A549 (cell line): ENCODE data around the gene DIP2C. TPM values are rescaled to one million over a fixed set of nuclear protein-coding genes. Genes with fewer than 3 reads are reported as not detected.

Source experiments
- ATAC-seq, 2 experiments: fragments of 200-7000 bp in 1 of 2; fragments of >200 bp in 1 of 2; cut with Nextera tagmentation in 1 of 2; cut with Tn5 transposase in 1 of 2; 3 replicates each; pipeline versions ENCODE4 v1.8.0 to v1.9.1; 2018 to 2020; ENCODE audit warnings: mild to moderate bottlenecking in 1 of 2, moderate library complexity in 1 of 2
- CTCF ChIA-PET: fragments of 300-600 bp; sonication (Branson Sonifier 250); formaldehyde crosslinking; extraction: SDS; loops from one replicate; lab custom pipeline; 2021; ENCODE audit warnings: antibody characterized with exemption, inconsistent platforms; lab: Yijun Ruan, JAX
- POLR2A ChIA-PET: fragments of 350-600 bp; formaldehyde crosslinking; extraction: SDS; loops from one replicate; lab custom pipeline; 2021; ENCODE audit warnings: antibody characterized with exemption, inconsistent platforms; lab: Yijun Ruan, JAX
- DNase-seq, 2 experiments: peaks; one replicate each; pipeline versions ENCODE4 v3.0.0 to v3.0.0-alpha.2; 2011 to 2016; ENCODE audit warnings: low read depth in 1 of 2, low spot score in 1 of 2
- FAIRE-seq: peaks from 2 replicates; lab custom pipeline; 2011; peaks lifted over from hg19 to GRCh38; lab: Jason Lieb, UNC
- H3K27ac ChIP-seq, 2 experiments: fragments of >200 bp; sonication (Bioruptor Twin); formaldehyde crosslinking; 3 replicates each; pipeline ENCODE4 v1.5.1; 2016 to 2017
- H3K4me1 ChIP-seq: fragments of >200 bp; sonication (Bioruptor Twin); formaldehyde crosslinking; 3 replicates; pipeline ENCODE4 v1.6.1; 2016
- H3K4me2 ChIP-seq: fragments of >200 bp; sonication (Bioruptor Twin); formaldehyde crosslinking; 3 replicates; pipeline ENCODE4 v1.6.1; 2016
- H3K4me3 ChIP-seq: fragments of >200 bp; sonication (Bioruptor Twin); formaldehyde crosslinking; 3 replicates; pipeline ENCODE4 v1.5.1; 2016
- H3K9me3 ChIP-seq: fragments of >200 bp; sonication (Bioruptor Twin); formaldehyde crosslinking; 3 replicates; pipeline ENCODE4 v1.6.1; 2016
- BCL3 ChIP-seq: fragments of >200 bp; sonication (Bioruptor Twin); formaldehyde crosslinking; IDR thresholded peaks from 3 replicates; pipeline ENCODE4 v1.6.1; 2016
- CHD2 ChIP-seq: fragments of 150-350 bp; IDR thresholded peaks from 2 replicates; pipeline ENCODE4 v1.6.1; 2014; ENCODE audit warnings: low read length; ENCODE audit not compliant: partially characterized antibody
- CHD4 ChIP-seq: fragments of 200-600 bp; sonication (generic); IDR thresholded peaks from 2 replicates; pipeline ENCODE4 v1.6.1; 2016; ENCODE audit warnings: antibody characterized with exemption, mild to moderate bottlenecking, borderline replicate concordance
- CTCF ChIP-seq: fragments of >200 bp; sonication (Bioruptor Twin); formaldehyde crosslinking; IDR thresholded peaks from 3 replicates; pipeline ENCODE4 v1.5.1; 2016
- EHMT2 ChIP-seq: fragments of 200-600 bp; sonication (generic); IDR thresholded peaks from 2 replicates; pipeline ENCODE4 v1.6.1; 2016; ENCODE audit warnings: antibody characterized with exemption, low read depth, mild to moderate bottlenecking, moderate library complexity
- ELK1 ChIP-seq: fragments of 150-350 bp; IDR thresholded peaks from 2 replicates; pipeline ENCODE4 v1.6.1; 2014; ENCODE audit warnings: low read depth, mild to moderate bottlenecking, low read length
- ESRRA ChIP-seq: fragments of 150-350 bp; IDR thresholded peaks from 2 replicates; pipeline ENCODE4 v1.6.1; 2014; ENCODE audit warnings: mild to moderate bottlenecking, low read length, borderline replicate concordance
- FOSL2 ChIP-seq, 2 experiments: fragments of 450-650 bp in 1 of 2; fragments of >200 bp in 1 of 2; sonication (Bioruptor Twin) in 1 of 2; formaldehyde crosslinking; IDR thresholded peaks; 2 replicates each; pipeline versions ENCODE4 v1.5.0 to v1.6.1; 2016 to 2020; ENCODE audit warnings: mild to moderate bottlenecking in 1 of 2, moderate library complexity in 1 of 2
- FOXS1 ChIP-seq: fragments of 250-450 bp; sonication (Bioruptor Pico); IDR thresholded peaks from 2 replicates; pipeline ENCODE4 v1.5.0; 2020; ENCODE audit warnings: mild to moderate bottlenecking, moderate library complexity
- HDAC2 ChIP-seq: fragments of 200-600 bp; sonication (generic); IDR thresholded peaks from 2 replicates; pipeline ENCODE4 v1.6.1; 2016
- HOXA7 ChIP-seq: fragments of 250-450 bp; sonication (Bioruptor Pico); IDR thresholded peaks from 2 replicates; pipeline ENCODE4 v1.5.0; 2020; ENCODE audit warnings: mild to moderate bottlenecking, moderate library complexity
- JUNB ChIP-seq: fragments of >200 bp; sonication (Bioruptor Twin); formaldehyde crosslinking; IDR thresholded peaks from 2 replicates; pipeline ENCODE4 v1.6.1; 2016
- KDM1A ChIP-seq: fragments of 200-600 bp; sonication (generic); IDR thresholded peaks from 2 replicates; pipeline ENCODE4 v1.6.1; 2016; ENCODE audit warnings: low read depth, mild to moderate bottlenecking
- MAX ChIP-seq: IDR thresholded peaks from 2 replicates; pipeline ENCODE4 v1.6.1; 2012
- MAZ ChIP-seq: fragments of 150-350 bp; IDR thresholded peaks from 2 replicates; pipeline ENCODE4 v1.6.1; 2014; ENCODE audit warnings: antibody characterized with exemption, low read depth, low read length, borderline replicate concordance
- PBX3 ChIP-seq: IDR thresholded peaks from 2 replicates; pipeline ENCODE4 v1.6.1; 2012
- POLR2A ChIP-seq: IDR thresholded peaks from 2 replicates; pipeline ENCODE4 v1.6.1; 2012; ENCODE audit warnings: mild to moderate bottlenecking, low read length
- POLR2AphosphoS2 ChIP-seq: conservative IDR thresholded peaks from 2 replicates; pipeline ENCODE4 v1.6.1; 2012; ENCODE audit warnings: low read length, improper control_type of control experiment, inconsistent platforms
- RNF2 ChIP-seq: fragments of 200-600 bp; sonication (generic); IDR thresholded peaks from 2 replicates; pipeline ENCODE4 v1.6.1; 2016; ENCODE audit warnings: low read depth, mild to moderate bottlenecking, antibody characterized with exemption, moderate library complexity, borderline replicate concordance
- ZC3H11A ChIP-seq: fragments of 450-650 bp; IDR thresholded peaks from 2 replicates; pipeline ENCODE4 v1.6.1; 2014; ENCODE audit warnings: antibody characterized with exemption, mild to moderate bottlenecking
- ZFP36 ChIP-seq: fragments of 450-650 bp; IDR thresholded peaks from 2 replicates; pipeline ENCODE4 v1.6.1; 2014; ENCODE audit warnings: borderline replicate concordance; ENCODE audit not compliant: partially characterized antibody
- ZNF302 ChIP-seq: fragments of 250-450 bp; sonication (Bioruptor Pico); IDR thresholded peaks from 2 replicates; pipeline ENCODE4 v1.9.0; 2021; ENCODE audit warnings: inconsistent platforms, mild to moderate bottlenecking, moderate library complexity
- WGBS: methylation state at CpG from one replicate; pipeline ENCODE4 v1.1.6; 2017; ENCODE audit errors: missing lambda C conversion rate; 5-methylcytosine and 5-hydroxymethylcytosine counted together
- polyA plus RNA-seq, 4 experiments: library from polyadenylated mRNA; depleted of rRNA in 3 of 4; stranded (reverse); fragments of >200 nt; fragmentation: RNase III in 1 of 4; extraction: RNeasy Plus Mini Kit Qiagen cat#74134 plus additional on column Dnase treatment in 1 of 4; gene quantifications; 2 replicates in 3 of 4; 3 replicates in 1 of 4; pipeline ENCODE4 v1.2.3, GENCODE V29; 2011 to 2017

The DIP2C gene
- polyA plus RNA-seq, 2 of the 4 experiments (the other 2 are of a cell fraction): 3.7 to 5.0 TPM

- no peak for TF ChIP-seq ZNF302
- no peak for TF ChIP-seq BCL3
- no peak for TF ChIP-seq CHD4
- TF ChIP-seq MAX: no peak
- no peak for TF ChIP-seq HOXA7
- TF ChIP-seq ZFP36: no peak
- TF ChIP-seq POLR2A: no peak
These were observed 344.8 kb downstream of the DIP2C start (continued) for GRCh38 chr10:344582-345200.

GRCh38 chr10:343231-344220 is 345.9 kb downstream of the DIP2C start:
- Histone ChIP-seq H3K4me2 (no peak overlapping the region), H3K27ac (no peak overlapping the region), H3K4me1 (peaks cover 14% of the 10 kb centered on the region), H3K4me3 (no peak overlapping the region), H3K9me3 (no peaks in the 10 kb centered on the region)
- CTCF ChIA-PET: interaction anchor here (0.8 to 1.5 kb wide), 5 partner anchors 8 to 163 kb away, joined by 3 to 6 read pairs (median 3); no protein-coding TSS in a partner anchor
- 90% methylated on average over 16 of the region's 16 CpGs for WGBS
- ATAC-seq: no peak
- no peak for DNase-seq
- FAIRE-seq: no peak
- POLR2A ChIA-PET: no interaction called here
- TF ChIP-seq ZNF302 (no peak), CTCF (no peak), FOXS1 (CRISPR knock-in tag) (no peak), CHD4 (no peak), HDAC2 (no peak), JUNB (no peak), PBX3 (no peak), CHD2 (no peak), ESRRA (no peak), RNF2 (no peak), MAZ (no peak), ZC3H11A (no peak), EHMT2 (no peak), POLR2AphosphoS2 (no peak)

- Histone ChIP-seq H3K4me1 (peaks cover 37% of the 10 kb centered on the region), H3K9me3 (no peaks in the 10 kb centered on the region), H3K4me2 (no peak overlapping the region), H3K4me3 (no peak overlapping the region), H3K27ac (no peak overlapping the region)
- no peak for DNase-seq
- no peak for ATAC-seq
- 91% methylated on average over 23 of the region's 23 CpGs for WGBS
- POLR2A ChIA-PET: no interaction called here
- FAIRE-seq: no peak
- CTCF ChIA-PET: no interaction called here
- TF ChIP-seq FOSL2 (IDR thresholded peaks at IDR 0.05): no peak
- TF ChIP-seq FOSL2 (CRISPR knock-in tag; IDR thresholded peaks at IDR 0.05): no peak
- no peak for TF ChIP-seq ZC3H11A
- TF ChIP-seq HOXA7: no peak
- no peak for TF ChIP-seq PBX3
- TF ChIP-seq ELK1: no peak
- TF ChIP-seq KDM1A: no peak
These were observed 348.3 kb downstream of the DIP2C start for GRCh38 chr10:341081-341740.
